Measurements from ENCODE around the gene CPNE7. TPM values are rescaled to one million over a fixed set of nuclear protein-coding genes. Genes with fewer than 3 reads are reported as not detected.

Gene CPNE7
- total and polyA plus RNA-seq, 4 donors = 0.30 to 0.56 (median 0.47) TPM; not detected in 1

GRCh38 chr16:89536886-89537548 lies 38.5 kb upstream of the CPNE7 start:
- DNase-seq (ENCODE audit: low spot score) = no peak
- Histone ChIP-seq H3K4me3 (ENCODE audit: low read depth in 1 of 3, low read length in 3 of 3) (no peak overlapping the region), H3K27me3 (ENCODE audit: control insufficient read depth in 4 of 4, insufficient read depth in 4 of 4, low read length in 3 of 4) (no peaks in the 10 kb centered on the region), H3K27ac (ENCODE audit: low read depth in 1 of 2, low read length in 2 of 2) (no peak overlapping the region), H3K4me1 (ENCODE audit: control insufficient read depth in 4 of 4, insufficient read depth in 4 of 4, low read length in 3 of 4) (peaks cover 4 to 23% (median 14%) of the 10 kb centered on the region in 4 donors), H3K9ac (ENCODE audit: low read depth in 1 of 2, low read length in 2 of 2) (no peak overlapping the region), H3K36me3 (ENCODE audit: control insufficient read depth in 4 of 4, insufficient read depth in 3 of 4, low read depth in 1 of 4, low read length in 3 of 4) (peaks cover 8 to 42% (median 14%) of the 10 kb centered on the region in 4 donors), H3K9me3 (ENCODE audit: control insufficient read depth in 4 of 4, low read length in 3 of 4) (no peaks in the 10 kb centered on the region)
- TF ChIP-seq HNF4A (conservative IDR thresholded peaks at IDR 0.05) (no peak), TAF1 (conservative IDR thresholded peaks at IDR 0.05) (no peak), FOXA2 (IDR thresholded peaks at IDR 0.05) (no peak), SP1 (IDR thresholded peaks at IDR 0.05) (no peak), EGR1 (IDR thresholded peaks at IDR 0.05; ENCODE audit: low read depth in 2 of 2) (no peak), NR2F2 (IDR thresholded peaks at IDR 0.05) (no peak), MAX (IDR thresholded peaks at IDR 0.05) (no peak), HNF4G (IDR thresholded peaks at IDR 0.05) (no peak), CTCF (IDR thresholded peaks at IDR 0.05; ENCODE audit: low read depth, low read length, missing input control) (no peak), ZBTB33 (IDR thresholded peaks at IDR 0.05) (no peak), JUND (IDR thresholded peaks at IDR 0.05) (no peak), FOXA1 (IDR thresholded peaks at IDR 0.05) (no peak), REST (IDR thresholded peaks at IDR 0.05) (no peak), GABPA (IDR thresholded peaks at IDR 0.05 in 1 of 2, conservative IDR thresholded peaks at IDR 0.05 in 1 of 2) (no peak), RXRA (IDR thresholded peaks at IDR 0.05) (no peak), ATF3 (IDR thresholded peaks at IDR 0.05) (no peak), RAD21 (IDR thresholded peaks at IDR 0.05) (no peak), YY1 (IDR thresholded peaks at IDR 0.05) (no peak)
- 92% methylated on average over 36 of the region's 36 CpGs for WGBS
